ENCODE data around the gene SYNPO. TPM values are rescaled to one million over a fixed set of nuclear protein-coding genes. Genes with fewer than 3 reads are reported as not detected.

SYNPO gene
- polyA plus RNA-seq, 1 donor (not counting 4 experiments of a cell fraction or from before 2014, with no cell fraction given): 6.0 TPM

DNA sequence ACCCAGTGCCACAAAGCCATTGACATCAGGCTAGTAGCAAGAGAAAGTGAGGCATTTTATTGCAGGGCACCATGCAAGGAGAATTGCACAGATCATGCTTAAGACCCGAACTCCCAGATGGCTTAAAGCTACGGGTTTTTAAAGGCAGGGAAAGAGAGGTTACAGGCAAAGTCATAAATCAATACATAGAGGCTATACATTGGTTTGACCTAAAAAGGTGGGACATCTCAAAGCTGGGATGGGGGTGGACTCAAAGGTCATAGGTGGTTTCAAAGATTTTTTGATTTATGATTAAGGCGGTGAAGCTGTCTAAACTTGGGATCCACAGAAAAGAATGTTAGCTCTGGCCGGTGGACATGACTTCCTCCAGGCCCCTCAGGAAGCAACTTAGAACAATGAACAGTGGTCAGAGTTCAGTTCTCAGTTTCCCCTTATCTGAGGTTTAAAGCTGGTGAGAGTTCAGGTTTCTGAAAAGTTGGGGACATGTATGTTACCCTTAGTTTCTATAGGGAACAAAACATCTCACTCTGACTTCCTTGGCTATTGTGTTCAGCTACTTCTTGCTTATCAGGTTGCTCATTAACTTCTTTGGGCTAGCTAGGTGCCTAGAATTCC is 66.4 kb downstream of the SYNPO start:
- H3K27me3 ChIP-seq (ENCODE audit: control insufficient read depth, extremely low read depth, insufficient read depth, low read length): no peaks in the 10 kb centered on the region
- H3K4me2 ChIP-seq (ENCODE audit: control insufficient read depth, extremely low read depth, insufficient read depth, low read depth, low read length): no peak overlapping the region
- no peaks in the 10 kb centered on the region for H3K9me1 ChIP-seq (ENCODE audit: control insufficient read depth, extremely low read depth, insufficient read depth, low read length)
- no peaks in the 10 kb centered on the region for H3K79me2 ChIP-seq (ENCODE audit: control insufficient read depth, insufficient read depth, low read length)
- dilution Hi-C loops (cut with MboI; ENCODE audit: extremely low pct_ligation_motif_present, low sequenced_read_pairs): no loop called here
- no peak overlapping the region for H3K9ac ChIP-seq (ENCODE audit: control insufficient read depth, extremely low read depth, insufficient read depth, low read length)
- FAIRE-seq: no peak
- no peak overlapping the region for H3K27ac ChIP-seq (ENCODE audit: control insufficient read depth, insufficient read depth, low read length)
- H3K9me3 ChIP-seq (ENCODE audit: control insufficient read depth, low read depth, low read length): no peaks in the 10 kb centered on the region
- no peak overlapping the region for H3K4me3 ChIP-seq (ENCODE audit: control insufficient read depth in 2 of 3, extremely low read depth in 1 of 3, insufficient read depth in 2 of 3, low read depth in 1 of 3, low read length in 3 of 3)
- H3K36me3 ChIP-seq (ENCODE audit: control insufficient read depth in 2 of 2, extremely low read depth in 1 of 2, insufficient read depth in 2 of 2, low read length in 2 of 2): peaks cover 9 to 12% of the 10 kb centered on the region in 2 experiments
- TF ChIP-seq EZH2 (IDR thresholded peaks at IDR 0.05; ENCODE audit: low read length): no peak
- TF ChIP-seq, protein P1, sequence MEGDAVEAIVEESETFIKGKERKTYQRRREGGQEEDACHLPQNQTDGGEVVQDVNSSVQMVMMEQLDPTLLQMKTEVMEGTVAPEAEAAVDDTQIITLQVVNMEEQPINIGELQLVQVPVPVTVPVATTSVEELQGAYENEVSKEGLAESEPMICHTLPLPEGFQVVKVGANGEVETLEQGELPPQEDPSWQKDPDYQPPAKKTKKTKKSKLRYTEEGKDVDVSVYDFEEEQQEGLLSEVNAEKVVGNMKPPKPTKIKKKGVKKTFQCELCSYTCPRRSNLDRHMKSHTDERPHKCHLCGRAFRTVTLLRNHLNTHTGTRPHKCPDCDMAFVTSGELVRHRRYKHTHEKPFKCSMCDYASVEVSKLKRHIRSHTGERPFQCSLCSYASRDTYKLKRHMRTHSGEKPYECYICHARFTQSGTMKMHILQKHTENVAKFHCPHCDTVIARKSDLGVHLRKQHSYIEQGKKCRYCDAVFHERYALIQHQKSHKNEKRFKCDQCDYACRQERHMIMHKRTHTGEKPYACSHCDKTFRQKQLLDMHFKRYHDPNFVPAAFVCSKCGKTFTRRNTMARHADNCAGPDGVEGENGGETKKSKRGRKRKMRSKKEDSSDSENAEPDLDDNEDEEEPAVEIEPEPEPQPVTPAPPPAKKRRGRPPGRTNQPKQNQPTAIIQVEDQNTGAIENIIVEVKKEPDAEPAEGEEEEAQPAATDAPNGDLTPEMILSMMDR (optimal IDR thresholded peaks at IDR 0.05 in 1 of 3, IDR thresholded peaks at IDR 0.05 in 1 of 3, conservative IDR thresholded peaks at IDR 0.05 in 1 of 3; ENCODE audit: extremely low read depth in 1 of 3, insufficient read depth in 2 of 3, low read length in 3 of 3): no peak
- H4K20me1 ChIP-seq (ENCODE audit: control insufficient read depth, extremely low read depth, insufficient read depth, low read length): no peaks in the 10 kb centered on the region
- no peak overlapping the region for H2AFZ ChIP-seq (ENCODE audit: control insufficient read depth, low read length)
- H3K4me1 ChIP-seq (ENCODE audit: control insufficient read depth, extremely low read depth, insufficient read depth, low read length): peaks cover 1% of the 10 kb centered on the region
- DNase-seq (ENCODE audit: low read depth, low spot score): no peak

Other genes with a start within 250 kb of the SYNPO start
- gene CD74, start 227.8 kb upstream of the SYNPO start, polyA plus RNA-seq: 0.71 to 1.8 TPM (median 1.3 TPM) in 3 replicates
- 3,540 to 4,624 TPM (median 3,588 TPM) in 3 replicates for gene RPS14, start 190.9 kb upstream of the SYNPO start, polyA plus RNA-seq
- gene NDST1, start 132.5 kb upstream of the SYNPO start, polyA plus RNA-seq: 24.9 to 43.5 TPM (median 36.2 TPM) in 3 replicates
- gene MYOZ3, start 20.6 kb downstream of the SYNPO start, polyA plus RNA-seq: 0.03 to 0.05 TPM in 2 of 3 replicates, not detected in the other
- 26.2 to 52.4 TPM (median 34.7 TPM) in 3 replicates for gene RBM22, start 60.4 kb downstream of the SYNPO start, polyA plus RNA-seq
- 37.7 to 46.4 TPM (median 44.3 TPM) in 3 replicates for gene DCTN4, start 118.4 kb downstream of the SYNPO start, polyA plus RNA-seq
- 21.1 to 37.0 TPM (median 29.7 TPM) in 3 replicates for gene SMIM3, start 138.1 kb downstream of the SYNPO start, polyA plus RNA-seq
- 0.07 TPM in 1 of 3 replicates, not detected in the others for gene IRGM, start 205.9 kb downstream of the SYNPO start, polyA plus RNA-seq